ENCODE results near the gene DUSP28.

The DUSP28 gene

DNA sequence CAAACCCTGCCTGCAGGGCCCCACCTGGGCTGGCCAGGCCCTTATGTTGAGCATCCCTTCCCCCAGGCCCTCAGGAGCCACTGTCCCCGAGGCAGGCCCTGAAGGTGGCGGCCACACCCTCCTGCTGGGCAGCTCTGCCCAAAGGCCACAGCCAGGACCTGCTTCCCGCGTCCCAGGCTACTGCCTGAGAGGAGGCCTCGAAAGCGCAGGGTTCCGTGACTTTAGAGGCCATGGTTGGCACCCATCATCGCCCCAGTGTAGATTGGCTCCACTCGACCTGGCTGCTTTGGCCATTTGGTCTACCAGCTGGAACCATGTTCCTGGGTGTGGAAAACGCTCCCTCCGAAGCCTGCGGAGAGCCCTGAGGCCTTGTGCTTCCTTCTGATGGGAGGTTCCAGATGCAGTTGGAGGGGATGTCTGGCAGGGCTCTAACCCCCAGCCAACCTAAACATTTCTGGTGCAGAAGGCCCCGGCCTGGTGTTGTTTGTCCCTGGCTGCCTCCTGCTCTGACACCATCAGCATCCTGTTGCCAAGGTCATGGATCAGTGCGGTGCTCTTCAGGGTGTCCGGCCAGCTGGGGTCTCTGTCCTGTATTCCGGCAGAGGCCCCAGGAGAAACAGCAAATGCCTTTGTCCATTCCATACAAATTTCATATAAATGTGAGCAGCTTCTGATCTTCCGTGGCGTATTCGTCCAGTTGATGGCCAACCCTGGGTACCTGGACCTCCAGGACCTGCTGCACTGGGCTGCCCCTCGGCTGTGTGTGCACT, 41.1 kb downstream of the DUSP28 start:
- no peak for DNase-seq

- DNase-seq: no peak
Measured at GRCh38 chr2:240601831-240602160, 41.6 kb downstream of the DUSP28 start.

GRCh38 chr2:240602266-240603050, 42.3 kb downstream of the DUSP28 start:
- DNase-seq: no peak

GRCh38 chr2:240603081-240603835, 43.1 kb downstream of the DUSP28 start:
- no peak for DNase-seq

DNA sequence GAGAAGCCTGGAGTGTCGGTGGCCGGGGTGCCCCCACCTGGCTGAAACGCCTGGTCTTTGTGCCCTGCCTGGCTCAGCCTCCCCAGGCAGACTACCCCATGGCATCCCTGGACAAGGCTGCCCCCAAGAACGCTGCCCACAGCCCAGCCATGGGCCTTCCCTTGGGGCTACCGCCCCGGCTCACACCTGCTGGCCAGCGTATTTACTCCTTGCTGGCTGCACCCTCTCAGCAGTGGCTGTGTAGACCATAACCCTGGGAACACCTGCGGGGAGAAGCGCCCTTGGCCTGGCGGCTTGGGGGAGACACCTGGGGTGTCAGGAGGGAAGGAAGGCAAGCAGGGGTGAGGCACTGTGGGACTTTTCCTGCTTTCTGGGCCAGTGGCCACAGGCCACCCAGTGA, 43.7 kb downstream of the DUSP28 start:
- no peak for DNase-seq

GRCh38 chr2:240604291-240604938, 44.3 kb downstream of the DUSP28 start:
- no peak for DNase-seq

DNA sequence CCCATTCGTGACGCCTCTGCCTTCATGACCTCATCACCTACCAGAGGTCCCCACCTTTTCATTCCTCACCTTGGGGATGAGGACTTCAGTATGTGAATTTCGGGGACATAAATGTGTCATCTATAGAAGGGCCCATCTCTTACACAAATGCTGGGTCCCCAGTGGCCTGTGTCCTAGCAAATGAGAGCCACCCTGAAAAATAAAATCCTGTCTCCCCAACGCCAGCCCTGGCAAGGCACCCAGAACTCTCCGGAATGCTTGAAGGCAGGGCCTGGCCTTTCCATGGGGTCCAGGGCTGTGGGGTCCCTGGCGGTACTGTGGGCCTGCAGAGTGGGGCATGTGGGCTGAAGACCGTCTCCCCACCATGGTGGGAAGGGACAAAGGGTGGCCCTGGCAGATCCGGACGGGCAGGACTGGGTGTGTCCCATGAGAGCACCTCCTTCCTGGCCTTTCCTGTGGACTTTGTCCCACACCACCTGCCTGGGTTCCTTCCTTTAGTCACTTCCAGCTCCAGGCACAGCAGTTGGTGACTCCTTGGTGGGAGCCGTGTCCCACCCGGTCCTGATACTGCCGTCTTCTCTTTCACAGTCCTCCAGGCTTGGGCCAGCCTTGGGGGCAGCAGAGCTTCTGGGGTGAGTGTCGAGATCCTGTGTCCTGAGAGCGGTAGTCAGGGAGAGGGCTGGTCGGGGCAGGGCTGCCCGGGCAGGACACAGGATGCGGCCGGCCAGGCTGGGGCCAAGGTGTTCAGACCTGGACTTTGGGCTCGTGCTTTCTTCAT, 45.0 kb downstream of the DUSP28 start:
- no peak for DNase-seq

GRCh38 chr2:240605867-240606743, 45.9 kb downstream of the DUSP28 start:
- no peak for DNase-seq

- no peak for DNase-seq
Measured at GRCh38 chr2:240611601-240612210, 51.5 kb downstream of the DUSP28 start.

Measured in NCI-H1436 (cell line).